GM12878 (cell line): ENCODE data around the gene COG1. TPM values are rescaled to one million over a fixed set of nuclear protein-coding genes. Genes with fewer than 3 reads are reported as not detected.

Experiments used
- BCLAF1 ChIP-seq: fragments of 450-650 bp; IDR thresholded peaks from 2 replicates; pipeline ENCODE4 v1.6.1; 2017; ENCODE audit warnings: antibody characterized with exemption, mild to moderate bottlenecking, moderate library complexity
- CEBPZ ChIP-seq: fragments of 150-350 bp; IDR thresholded peaks from 2 replicates; pipeline ENCODE4 v1.6.1; 2016; ENCODE audit warnings: low read depth, low read length
- MYB ChIP-seq: fragments of 150-350 bp; IDR thresholded peaks from 2 replicates; pipeline ENCODE4 v1.6.1; 2014; ENCODE audit warnings: mild to moderate bottlenecking, low read depth, low read length, borderline replicate concordance
- NBN ChIP-seq: fragments of 450-650 bp; IDR thresholded peaks from 2 replicates; pipeline ENCODE4 v1.6.1; 2016
- NFYB ChIP-seq: IDR thresholded peaks from 2 replicates; pipeline ENCODE4 v1.6.1; 2011; ENCODE audit warnings: low read depth, mild to moderate bottlenecking, low read length, improper control_type of control experiment, moderate library complexity; ENCODE audit not compliant: insufficient read depth
- PML ChIP-seq: IDR thresholded peaks from 2 replicates; pipeline ENCODE4 v1.6.1; 2012; ENCODE audit warnings: low read length, inconsistent platforms
- RBBP5 ChIP-seq: fragments of 200-600 bp; sonication (generic); conservative IDR thresholded peaks from 2 replicates; pipeline ENCODE4 v1.6.1; 2016
- SIN3A ChIP-seq: IDR thresholded peaks from 2 replicates; pipeline ENCODE4 v1.6.1; 2012; ENCODE audit warnings: low read depth, low read length, improper control_type of control experiment
- TAF1 ChIP-seq: IDR thresholded peaks from 2 replicates; pipeline ENCODE4 v1.6.1; 2011; ENCODE audit warnings: mild to moderate bottlenecking, low read depth, low read length, borderline replicate concordance
- TCF3 ChIP-seq: IDR thresholded peaks from 2 replicates; pipeline ENCODE4 v1.6.1; 2012; ENCODE audit warnings: low read depth, mild to moderate bottlenecking, low read length, borderline replicate concordance; ENCODE audit not compliant: insufficient read depth
- TCF7 ChIP-seq: IDR thresholded peaks from 2 replicates; pipeline ENCODE4 v1.6.1; 2014; ENCODE audit warnings: antibody characterized with exemption, borderline replicate concordance
- YY1 ChIP-seq: IDR thresholded peaks from 2 replicates; pipeline ENCODE4 v1.6.1; 2011; ENCODE audit warnings: low read depth, mild to moderate bottlenecking, low read length
- ZBTB4 ChIP-seq: fragments of 450-650 bp; formaldehyde crosslinking; IDR thresholded peaks from 2 replicates; pipeline ENCODE4 v1.4.0; 2022; ENCODE audit warnings: mild to moderate bottlenecking, moderate library complexity
- ZNF592 ChIP-seq: fragments of 450-650 bp; IDR thresholded peaks from 2 replicates; pipeline ENCODE4 v1.6.1; 2017; ENCODE audit warnings: mild to moderate bottlenecking, moderate library complexity
- polyA plus RNA-seq, 11 experiments: library from polyadenylated mRNA; depleted of rRNA in 4 of 11; unstranded in 6 of 11; stranded (reverse) in 5 of 11; fragments of >200 nt; fragmentation: Nextera tagmentation in 4 of 11; fragmentation: Illumina TruSeq in 1 of 11; extraction: Ambion mirVana in 4 of 11; extraction: Trizol in 1 of 11; gene quantifications; 1 replicate in 1 of 11; 2 replicates in 10 of 11; pipeline versions ENCODE4 v1.2.1 to v1.2.3, GENCODE V29; 2011 to 2016; ENCODE audit warnings: inconsistent platforms in 2 of 11, missing spikeins in 2 of 11, low read depth in 1 of 11
- total RNA-seq, 4 experiments: library from RNA; depleted of rRNA in 3 of 4; stranded (reverse); fragments of >200 nt in 3 of 4; fragmentation: Illumina TruSeq in 1 of 4; extraction: Trizol in 1 of 4; gene quantifications; 2 replicates each; pipeline versions ENCODE4 v1.2.1 to v1.2.3, GENCODE V29; 2013 to 2021

COG1 gene
- total and polyA plus RNA-seq, 10 of the 15 experiments (the other 5 are each of a cell fraction or from before 2014, with no cell fraction given), result 10.5 to 24.1 (median 18.1) TPM

- TF ChIP-seq ZBTB4 (CRISPR knock-in tag) (no peak), CEBPZ (no peak), NBN (peak; percentile 42; the same call in 1 of the 2 replicates), TCF3 (no peak), TAF1 (no peak; the same call in 1 of the 2 replicates), YY1 (no peak), NFYB (no peak), RBBP5 (no peak), ZNF592 (no peak), PML (no peak), MYB (peak; percentile 94), BCLAF1 (no peak), TCF7 (no peak), SIN3A (0 out of 2 replicates have a peak, but pooled peaks have one; percentile 53)
These were observed 39.2 kb downstream of the COG1 start (continued) for GRCh38 chr17:73231841-73232586.
